NCI-H748 (cell line): ENCODE data around the gene TRIM68.
A peak's percentile ranks its signal among the peaks of the same experiment; 100 is the strongest.

ENCODE experiments used
- DNase-seq: peaks from one replicate; lab custom pipeline; 2025; ENCODE audit not compliant: unreplicated experiment; lab: John Stamatoyannopoulos, UW

TRIM68 gene

GRCh38 chr11:4607096-4607495 lies 935 bp downstream of the TRIM68 start:
- DNase-seq, result peak; percentile 66

- peak; percentile 81 for DNase-seq
Measured at GRCh38 chr11:4606231-4607015, 1.6 kb downstream of the TRIM68 start.

GRCh38 chr11:4605057-4605456 lies 3.0 kb downstream of the TRIM68 start:
- no peak for DNase-seq

GRCh38 chr11:4593739-4594138 lies 14.3 kb downstream of the TRIM68 start, which contains the start of gene OR52I1:
OR52I1 (plus strand) TSS chr11:4594039; CDS start chr11:4594039, 0 bp downstream.
- DNase-seq, result no peak

GRCh38 chr11:4589017-4589416 lies 19.0 kb downstream of the TRIM68 start:
- DNase-seq, result peak; percentile 14

- DNase-seq, result no peak
Measured at GRCh38 chr11:4581443-4581842, 26.6 kb downstream of the TRIM68 start, which contains the start of gene OR52I2. OR52I2 (plus strand) TSS chr11:4581743.

- no peak for DNase-seq
Measured at GRCh38 chr11:4580124-4580523, 27.9 kb downstream of the TRIM68 start.

- DNase-seq, result no peak
Measured at GRCh38 chr11:4578624-4579023, 29.4 kb downstream of the TRIM68 start.

GRCh38 chr11:4577761-4578160 lies 30.3 kb downstream of the TRIM68 start:
- peak; percentile 73 for DNase-seq

- DNase-seq, result no peak
Measured at GRCh38 chr11:4576880-4577279, 31.2 kb downstream of the TRIM68 start.

- DNase-seq, result no peak
Measured at GRCh38 chr11:4569075-4569474, 39.0 kb downstream of the TRIM68 start.

GRCh38 chr11:4565371-4565770 lies 42.7 kb downstream of the TRIM68 start:
- DNase-seq, result no peak

- DNase-seq, result peak; percentile 9
Measured at GRCh38 chr11:4560467-4560866, 47.6 kb downstream of the TRIM68 start.

GRCh38 chr11:4559527-4560440 lies 48.2 kb downstream of the TRIM68 start:
- no peak for DNase-seq

- DNase-seq, result no peak
Measured at GRCh38 chr11:4551346-4551979, 56.6 kb downstream of the TRIM68 start.
